A673 (cell line): ENCODE measurements around the gene TCEA3. TPM values are rescaled to one million over a fixed set of nuclear protein-coding genes. Genes with fewer than 3 reads are reported as not detected.

Source experiments
- BruUV-seq: library from RNA; stranded (reverse); fragments of 400-500 nt; replicated peaks from 2 replicates; lab custom pipeline; 2021; lab: Mats Ljungman, UMichigan
- CTCF ChIA-PET: fragments of 300-600 bp; sonication (Branson Sonifier 250); formaldehyde crosslinking; loops from one replicate; lab custom pipeline; 2022; ENCODE audit warnings: antibody characterized with exemption; lab: Charles Lee
- POLR2A ChIA-PET: fragments of 300-600 bp; sonication (Branson Sonifier 250); formaldehyde crosslinking; loops from one replicate; lab custom pipeline; 2022; ENCODE audit warnings: antibody characterized with exemption; ENCODE audit not compliant: low non-redundant PET; lab: Charles Lee
- DNase-seq: peaks from one replicate; pipeline ENCODE4 v3.0.0-alpha.2; 2015; ENCODE audit warnings: low spot score
- H3K27ac ChIP-seq: fragments of 200-600 bp; sonication (generic); 2 replicates; pipeline ENCODE4 v1.5.1; 2016; ENCODE audit warnings: mixed run types, low read depth, mild to moderate bottlenecking, mixed read lengths, antibody characterized with exemption, low read length; ENCODE audit not compliant: poor library complexity, severe bottlenecking
- H3K27me3 ChIP-seq: fragments of 200-600 bp; sonication (generic); replicated peaks from 2 replicates; pipeline ENCODE4 v1.6.1; 2017; ENCODE audit warnings: mixed run types, low read depth, mild to moderate bottlenecking, mixed read lengths, antibody characterized with exemption, low read length; ENCODE audit not compliant: insufficient read depth, poor library complexity
- H3K36me3 ChIP-seq: fragments of 200-600 bp; sonication (generic); 2 replicates; pipeline ENCODE4 v1.6.1; 2016; ENCODE audit warnings: mixed run types, mild to moderate bottlenecking, mixed read lengths, antibody characterized with exemption, low read length; ENCODE audit not compliant: insufficient read depth, poor library complexity, severe bottlenecking
- H3K4me1 ChIP-seq: fragments of 200-600 bp; sonication (generic); 2 replicates; pipeline ENCODE4 v1.6.1; 2017; ENCODE audit warnings: mixed run types, mild to moderate bottlenecking, mixed read lengths, antibody characterized with exemption, low read length; ENCODE audit not compliant: insufficient read depth, poor library complexity, severe bottlenecking
- H3K4me3 ChIP-seq: fragments of 200-600 bp; sonication (generic); 2 replicates; pipeline ENCODE4 v1.5.1; 2016; ENCODE audit warnings: low read depth, mixed run types, mild to moderate bottlenecking, mixed read lengths, low read length; ENCODE audit not compliant: poor library complexity, severe bottlenecking
- H3K9me3 ChIP-seq: fragments of 200-600 bp; sonication (generic); 2 replicates; pipeline ENCODE4 v1.6.1; 2016; ENCODE audit warnings: mixed run types, low read depth, mild to moderate bottlenecking, mixed read lengths, antibody characterized with exemption, low read length; ENCODE audit not compliant: poor library complexity, severe bottlenecking
- CTCF ChIP-seq: fragments of 300-800, 200-600 bp; sonication (generic); conservative IDR thresholded peaks from 2 replicates; pipeline ENCODE4 v1.5.1; 2017; ENCODE audit warnings: low read depth, mild to moderate bottlenecking, antibody characterized with exemption, low read length, moderate library complexity, mixed read lengths
- EZH2 ChIP-seq: fragments of 200-600 bp; sonication (generic); IDR thresholded peaks from 2 replicates; pipeline ENCODE4 v1.6.1; 2017; ENCODE audit warnings: borderline replicate concordance, low read depth, mild to moderate bottlenecking, mixed read lengths, antibody characterized with exemption, low read length; ENCODE audit not compliant: poor library complexity, severe bottlenecking
- intact Hi-C: fragments of 100-400 bp; cut with micrococcal nuclease; formaldehyde crosslinking; loops from one replicate; pipeline ENCODE4 v1.10.0; 2022; ENCODE audit not compliant: unreplicated experiment
- total RNA-seq: library from RNA; stranded (reverse); gene quantifications from 2 replicates; pipeline ENCODE4 v1.2.3, GENCODE V29; 2021

The TCEA3 gene
- total RNA-seq, 1 experiment from 2014 or later: 0.99 TPM

GRCh38 chr1:23371987-23372880, 52.3 kb downstream of the TCEA3 start:
- DNase-seq: no peak
- TF ChIP-seq CTCF (no peak), EZH2 (no peak)
- peaks cover 29% of the 10 kb centered on the region for H3K4me1 ChIP-seq
- POLR2A ChIA-PET: interaction anchor here (0.6 kb wide), 1 partner anchor 28 kb away, joined by 13 read pairs; the partner anchor contains the start of gene HNRNPR
- intact Hi-C loops: no loop called here
- no TSS peak for BruUV-seq
- no peaks in the 10 kb centered on the region for H3K27me3 ChIP-seq
- H3K4me3 ChIP-seq: no peak overlapping the region
- no peaks in the 10 kb centered on the region for H3K9me3 ChIP-seq
- CTCF ChIA-PET: no interaction called here
- no peaks in the 10 kb centered on the region for H3K36me3 ChIP-seq
- H3K27ac ChIP-seq: peak overlapping the region; percentile 1

- peak overlapping the region; percentile 98 for H3K27ac ChIP-seq
- H3K36me3 ChIP-seq: peaks cover 11% of the 10 kb centered on the region
- intact Hi-C loops: no loop called here
- peaks cover 3% of the 10 kb centered on the region for H3K9me3 ChIP-seq
- ChIA-PET POLR2A (interaction anchor here (0.8 kb wide), 1 partner anchor 321 kb away, joined by 3 read pairs; the partner anchor contains the start of gene RPL11), CTCF (no interaction called here)
- TF ChIP-seq EZH2 (no peak), CTCF (peak; percentile 17; the same call in 1 of the 2 replicates)
- H3K4me3 ChIP-seq: peak overlapping the region; percentile 75
- DNase-seq: peak; percentile 67
- no peaks in the 10 kb centered on the region for H3K27me3 ChIP-seq
- BruUV-seq: no TSS peak
- H3K4me1 ChIP-seq: peaks cover 24% of the 10 kb centered on the region
Measured at GRCh38 chr1:23370709-23371584, 53.6 kb downstream of the TCEA3 start.

GRCh38 chr1:23370330-23370708, 54.2 kb downstream of the TCEA3 start:
- H3K36me3 ChIP-seq: peaks cover 17% of the 10 kb centered on the region
- TF ChIP-seq CTCF (no peak), EZH2 (no peak)
- H3K4me3 ChIP-seq: peak overlapping the region; percentile 75
- POLR2A ChIA-PET: no interaction called here
- peak overlapping the region; percentile 98 for H3K27ac ChIP-seq
- DNase-seq: no peak
- H3K9me3 ChIP-seq: peaks cover 4% of the 10 kb centered on the region
- intact Hi-C loops: no loop called here
- no TSS peak for BruUV-seq
- CTCF ChIA-PET: interaction anchor here (1.1 kb wide), 1 partner anchor 33 kb away, joined by 6 read pairs; no protein-coding TSS in a partner anchor
- peaks cover 24% of the 10 kb centered on the region for H3K4me1 ChIP-seq
- no peaks in the 10 kb centered on the region for H3K27me3 ChIP-seq
